T-helper 17 cell (primary cell): ENCODE results near the gene RUNX2. TPM values are rescaled to one million over a fixed set of nuclear protein-coding genes. Genes with fewer than 3 reads are reported as not detected.

Source experiments
- ATAC-seq: fragments of 150-1000 bp; cut with Tn5 transposase; 2 replicates; pipeline ENCODE4 v1.10.0; 2021; ENCODE audit warnings: mild to moderate bottlenecking, moderate library complexity
- DNase-seq, 3 donors: peaks; one replicate each; pipeline versions ENCODE4 v3.0.0 to v3.0.0-alpha.2; 2020 to 2021
- H3K9me3 ChIP-seq: one replicate; pipeline ENCODE4 v1.7.0; 2013; ENCODE audit warnings: low read length, mild to moderate bottlenecking; ENCODE audit not compliant: control insufficient read depth, poor library complexity, severe bottlenecking
- H3K27ac Mint-ChIP-seq: one replicate; pipeline ENCODE4 v1.8.0; 2022; ENCODE audit warnings: mild to moderate bottlenecking, moderate library complexity, mixed read lengths
- H3K27me3 Mint-ChIP-seq: one replicate; pipeline ENCODE4 v1.8.0; 2022; ENCODE audit warnings: mixed read lengths
- H3K36me3 Mint-ChIP-seq: one replicate; pipeline ENCODE4 v1.8.0; 2022; ENCODE audit warnings: low read depth, mixed read lengths
- H3K4me1 Mint-ChIP-seq: one replicate; pipeline ENCODE4 v1.8.0; 2022; ENCODE audit warnings: mild to moderate bottlenecking, mixed read lengths
- H3K4me3 Mint-ChIP-seq: one replicate; pipeline ENCODE4 v1.8.0; 2022; ENCODE audit warnings: mild to moderate bottlenecking, moderate library complexity, mixed read lengths
- total RNA-seq, 4 donors: library from RNA in 2 of 4; stranded (reverse) in 2 of 4; gene quantifications; one replicate each; pipeline ENCODE4 v1.2.3 and lab custom pipeline; 2022 to 2026

RUNX2 gene
- total RNA-seq, 2 donors from 2014 or later: 47.6 to 50.8 TPM

- H3K4me1 Mint-ChIP-seq: no peaks in the 10 kb centered on the region
- no peak for DNase-seq
Measured at GRCh38 chr6:45689926-45690615, 361.9 kb downstream of the RUNX2 start.

GRCh38 chr6:45690846-45691245 lies 362.7 kb downstream of the RUNX2 start:
- no peaks in the 10 kb centered on the region for H3K4me1 Mint-ChIP-seq
- DNase-seq: no peak
- no peak for ATAC-seq
- H3K4me3 Mint-ChIP-seq: no peak overlapping the region
- peaks cover 20% of the 10 kb centered on the region for H3K27me3 Mint-ChIP-seq
- no peak overlapping the region for H3K27ac Mint-ChIP-seq
- H3K36me3 Mint-ChIP-seq: peaks cover 4% of the 10 kb centered on the region
- no peaks in the 10 kb centered on the region for H3K9me3 ChIP-seq

More at GRCh38 chr6:45689926-45690615, 361.9 kb downstream of the RUNX2 start:
- peaks cover 20% of the 10 kb centered on the region for H3K27me3 Mint-ChIP-seq
- H3K36me3 Mint-ChIP-seq: peaks cover 4% of the 10 kb centered on the region
- H3K4me3 Mint-ChIP-seq: no peak overlapping the region
- H3K9me3 ChIP-seq: no peaks in the 10 kb centered on the region
- no peak for ATAC-seq
- H3K27ac Mint-ChIP-seq: no peak overlapping the region

GRCh38 chr6:45691426-45691825 lies 363.3 kb downstream of the RUNX2 start:
- no peak for ATAC-seq
- Mint-ChIP-seq H3K36me3 (peaks cover 4% of the 10 kb centered on the region), H3K27ac (no peak overlapping the region), H3K27me3 (peaks cover 20% of the 10 kb centered on the region), H3K4me3 (no peak overlapping the region), H3K4me1 (no peaks in the 10 kb centered on the region)
- DNase-seq: no peak
- no peaks in the 10 kb centered on the region for H3K9me3 ChIP-seq

- Mint-ChIP-seq H3K27ac (no peak overlapping the region), H3K4me3 (no peak overlapping the region), H3K4me1 (no peaks in the 10 kb centered on the region), H3K36me3 (peaks cover 4% of the 10 kb centered on the region), H3K27me3 (peaks cover 19% of the 10 kb centered on the region)
- H3K9me3 ChIP-seq: no peaks in the 10 kb centered on the region
- no peak for DNase-seq
- no peak for ATAC-seq
Measured at GRCh38 chr6:45692021-45692420, 363.9 kb downstream of the RUNX2 start.

- H3K4me3 Mint-ChIP-seq: no peak overlapping the region
- H3K27ac Mint-ChIP-seq: no peak overlapping the region
- H3K36me3 Mint-ChIP-seq: no peaks in the 10 kb centered on the region
- no peak for ATAC-seq
- DNase-seq: no peak
- no peaks in the 10 kb centered on the region for H3K27me3 Mint-ChIP-seq
- no peaks in the 10 kb centered on the region for H3K9me3 ChIP-seq
- peaks cover 2% of the 10 kb centered on the region for H3K4me1 Mint-ChIP-seq
Measured at GRCh38 chr6:45696738-45697137, 368.6 kb downstream of the RUNX2 start.

GRCh38 chr6:45697605-45698004 lies 369.5 kb downstream of the RUNX2 start:
- no peaks in the 10 kb centered on the region for H3K9me3 ChIP-seq
- H3K4me1 Mint-ChIP-seq: peaks cover 2% of the 10 kb centered on the region
- H3K27me3 Mint-ChIP-seq: no peaks in the 10 kb centered on the region
- H3K4me3 Mint-ChIP-seq: no peak overlapping the region
- DNase-seq: no peak
- no peak overlapping the region for H3K27ac Mint-ChIP-seq
- no peak for ATAC-seq
- H3K36me3 Mint-ChIP-seq: no peaks in the 10 kb centered on the region

GRCh38 chr6:45698046-45698445 lies 369.9 kb downstream of the RUNX2 start:
- H3K4me3 Mint-ChIP-seq: no peak overlapping the region
- H3K36me3 Mint-ChIP-seq: no peaks in the 10 kb centered on the region
- H3K27me3 Mint-ChIP-seq: no peaks in the 10 kb centered on the region
- no peak for DNase-seq
- no peaks in the 10 kb centered on the region for H3K9me3 ChIP-seq
- H3K27ac Mint-ChIP-seq: no peak overlapping the region
- no peak for ATAC-seq
- peaks cover 2% of the 10 kb centered on the region for H3K4me1 Mint-ChIP-seq

GRCh38 chr6:45699663-45700062 lies 371.5 kb downstream of the RUNX2 start:
- H3K4me1 Mint-ChIP-seq: peaks cover 2% of the 10 kb centered on the region
- ATAC-seq (no peak), DNase-seq (no peak)
- no peaks in the 10 kb centered on the region for H3K9me3 ChIP-seq
- no peaks in the 10 kb centered on the region for H3K27me3 Mint-ChIP-seq
- H3K4me3 Mint-ChIP-seq: no peak overlapping the region
- H3K27ac Mint-ChIP-seq: no peak overlapping the region
- H3K36me3 Mint-ChIP-seq: no peaks in the 10 kb centered on the region

GRCh38 chr6:45702849-45703739 lies 375.0 kb downstream of the RUNX2 start:
- no peak for ATAC-seq
- H3K4me3 Mint-ChIP-seq: no peak overlapping the region
- no peaks in the 10 kb centered on the region for H3K36me3 Mint-ChIP-seq
- H3K9me3 ChIP-seq: no peaks in the 10 kb centered on the region
- no peak for DNase-seq
- no peaks in the 10 kb centered on the region for H3K27me3 Mint-ChIP-seq
- peaks cover 5% of the 10 kb centered on the region for H3K4me1 Mint-ChIP-seq
- no peak overlapping the region for H3K27ac Mint-ChIP-seq

- no peak overlapping the region for H3K27ac Mint-ChIP-seq
Measured at GRCh38 chr6:45704056-45704800, 376.1 kb downstream of the RUNX2 start.

GRCh38 chr6:45705137-45705855 lies 377.2 kb downstream of the RUNX2 start:
- H3K9me3 ChIP-seq: no peaks in the 10 kb centered on the region
- ATAC-seq: no peak
- DNase-seq: no peak
- Mint-ChIP-seq H3K27me3 (no peaks in the 10 kb centered on the region), H3K27ac (no peak overlapping the region), H3K36me3 (no peaks in the 10 kb centered on the region), H3K4me3 (no peak overlapping the region), H3K4me1 (peaks cover 5% of the 10 kb centered on the region)

More at GRCh38 chr6:45704056-45704800, 376.1 kb downstream of the RUNX2 start:
- ATAC-seq: no peak
- Mint-ChIP-seq H3K36me3 (no peaks in the 10 kb centered on the region), H3K4me3 (no peak overlapping the region), H3K27me3 (no peaks in the 10 kb centered on the region), H3K4me1 (peaks cover 5% of the 10 kb centered on the region)
- H3K9me3 ChIP-seq: no peaks in the 10 kb centered on the region
- DNase-seq: no peak

- Mint-ChIP-seq H3K4me3 (no peak overlapping the region), H3K27me3 (no peaks in the 10 kb centered on the region), H3K4me1 (peaks cover 8% of the 10 kb centered on the region), H3K27ac (no peak overlapping the region), H3K36me3 (no peaks in the 10 kb centered on the region)
- no peak for ATAC-seq
- no peaks in the 10 kb centered on the region for H3K9me3 ChIP-seq
- no peak for DNase-seq
Measured at GRCh38 chr6:45706319-45706718, 378.2 kb downstream of the RUNX2 start.
